A673 (cell line): Measurements from ENCODE around the gene METTL25. TPM values are rescaled to one million over a fixed set of nuclear protein-coding genes. Genes with fewer than 3 reads are reported as not detected.

Experiments used
- BruUV-seq: library from RNA; stranded (reverse); fragments of 400-500 nt; replicated peaks from 2 replicates; lab custom pipeline; 2021; lab: Mats Ljungman, UMichigan
- CTCF ChIA-PET: fragments of 300-600 bp; sonication (Branson Sonifier 250); formaldehyde crosslinking; loops from one replicate; lab custom pipeline; 2022; ENCODE audit warnings: antibody characterized with exemption; lab: Charles Lee
- POLR2A ChIA-PET: fragments of 300-600 bp; sonication (Branson Sonifier 250); formaldehyde crosslinking; loops from one replicate; lab custom pipeline; 2022; ENCODE audit warnings: antibody characterized with exemption; ENCODE audit not compliant: low non-redundant PET; lab: Charles Lee
- DNase-seq: peaks from one replicate; pipeline ENCODE4 v3.0.0-alpha.2; 2015; ENCODE audit warnings: low spot score
- H3K27ac ChIP-seq: fragments of 200-600 bp; sonication (generic); 2 replicates; pipeline ENCODE4 v1.5.1; 2016; ENCODE audit warnings: mixed run types, low read depth, mild to moderate bottlenecking, mixed read lengths, antibody characterized with exemption, low read length; ENCODE audit not compliant: poor library complexity, severe bottlenecking
- H3K27me3 ChIP-seq: fragments of 200-600 bp; sonication (generic); replicated peaks from 2 replicates; pipeline ENCODE4 v1.6.1; 2017; ENCODE audit warnings: mixed run types, low read depth, mild to moderate bottlenecking, mixed read lengths, antibody characterized with exemption, low read length; ENCODE audit not compliant: insufficient read depth, poor library complexity
- H3K36me3 ChIP-seq: fragments of 200-600 bp; sonication (generic); 2 replicates; pipeline ENCODE4 v1.6.1; 2016; ENCODE audit warnings: mixed run types, mild to moderate bottlenecking, mixed read lengths, antibody characterized with exemption, low read length; ENCODE audit not compliant: insufficient read depth, poor library complexity, severe bottlenecking
- H3K4me1 ChIP-seq: fragments of 200-600 bp; sonication (generic); 2 replicates; pipeline ENCODE4 v1.6.1; 2017; ENCODE audit warnings: mixed run types, mild to moderate bottlenecking, mixed read lengths, antibody characterized with exemption, low read length; ENCODE audit not compliant: insufficient read depth, poor library complexity, severe bottlenecking
- H3K4me3 ChIP-seq: fragments of 200-600 bp; sonication (generic); 2 replicates; pipeline ENCODE4 v1.5.1; 2016; ENCODE audit warnings: low read depth, mixed run types, mild to moderate bottlenecking, mixed read lengths, low read length; ENCODE audit not compliant: poor library complexity, severe bottlenecking
- H3K9me3 ChIP-seq: fragments of 200-600 bp; sonication (generic); 2 replicates; pipeline ENCODE4 v1.6.1; 2016; ENCODE audit warnings: mixed run types, low read depth, mild to moderate bottlenecking, mixed read lengths, antibody characterized with exemption, low read length; ENCODE audit not compliant: poor library complexity, severe bottlenecking
- CTCF ChIP-seq: fragments of 300-800, 200-600 bp; sonication (generic); conservative IDR thresholded peaks from 2 replicates; pipeline ENCODE4 v1.5.1; 2017; ENCODE audit warnings: low read depth, mild to moderate bottlenecking, antibody characterized with exemption, low read length, moderate library complexity, mixed read lengths
- EZH2 ChIP-seq: fragments of 200-600 bp; sonication (generic); IDR thresholded peaks from 2 replicates; pipeline ENCODE4 v1.6.1; 2017; ENCODE audit warnings: borderline replicate concordance, low read depth, mild to moderate bottlenecking, mixed read lengths, antibody characterized with exemption, low read length; ENCODE audit not compliant: poor library complexity, severe bottlenecking
- intact Hi-C: fragments of 100-400 bp; cut with micrococcal nuclease; formaldehyde crosslinking; loops from one replicate; pipeline ENCODE4 v1.10.0; 2022; ENCODE audit not compliant: unreplicated experiment
- total RNA-seq: library from RNA; stranded (reverse); gene quantifications from 2 replicates; pipeline ENCODE4 v1.2.3, GENCODE V29; 2021

Gene METTL25
- total RNA-seq, 1 experiment from 2014 or later, result 5.1 TPM

- POLR2A ChIA-PET, result no interaction called here
- no peak overlapping the region for H3K27ac ChIP-seq
- TF ChIP-seq EZH2 (no peak), CTCF (no peak)
- no peaks in the 10 kb centered on the region for H3K9me3 ChIP-seq
- H3K27me3 ChIP-seq, result no peaks in the 10 kb centered on the region
- H3K4me3 ChIP-seq, result no peak overlapping the region
- no TSS peak for BruUV-seq
- CTCF ChIA-PET, result no interaction called here
- intact Hi-C loops, result no loop called here
- DNase-seq, result no peak
- no peaks in the 10 kb centered on the region for H3K4me1 ChIP-seq
- H3K36me3 ChIP-seq, result no peaks in the 10 kb centered on the region
Observed at GRCh38 chr12:82470906-82471512, 112.7 kb downstream of the METTL25 start.

- Histone ChIP-seq H3K4me3 (no peak overlapping the region), H3K27ac (no peak overlapping the region), H3K36me3 (no peaks in the 10 kb centered on the region), H3K4me1 (no peaks in the 10 kb centered on the region), H3K9me3 (no peaks in the 10 kb centered on the region), H3K27me3 (no peaks in the 10 kb centered on the region)
- TF ChIP-seq CTCF (no peak), EZH2 (no peak)
- no TSS peak for BruUV-seq
- ChIA-PET CTCF (no interaction called here), POLR2A (no interaction called here)
- intact Hi-C loops, result no loop called here
- no peak for DNase-seq
Observed at GRCh38 chr12:82473111-82473754, 114.9 kb downstream of the METTL25 start.

GRCh38 chr12:82474181-82474797 lies 116.0 kb downstream of the METTL25 start:
- CTCF ChIA-PET, result no interaction called here
- intact Hi-C loops, result no loop called here
- Histone ChIP-seq H3K4me3 (no peak overlapping the region), H3K9me3 (no peaks in the 10 kb centered on the region), H3K36me3 (no peaks in the 10 kb centered on the region), H3K4me1 (no peaks in the 10 kb centered on the region), H3K27me3 (no peaks in the 10 kb centered on the region), H3K27ac (no peak overlapping the region)
- POLR2A ChIA-PET, result no interaction called here
- DNase-seq, result no peak
- TF ChIP-seq CTCF (no peak), EZH2 (no peak)
- no TSS peak for BruUV-seq
